GM23338 (cell line): Measurements from ENCODE around the gene DNASE1. TPM values are rescaled to one million over a fixed set of nuclear protein-coding genes. Genes with fewer than 3 reads are reported as not detected.

Source experiments
- CTCF ChIP-seq, 2 experiments: fragments of 200-600 bp in 1 of 2; sonication (generic) in 1 of 2; conservative IDR thresholded peaks; 2 replicates each; pipeline versions ENCODE4 v1.5.1 to v1.6.1; 2016 to 2017; ENCODE audit warnings: antibody characterized with exemption in 2 of 2, low read depth in 2 of 2, mild to moderate bottlenecking in 2 of 2, moderate library complexity in 1 of 2
- ETS1 ChIP-seq: IDR thresholded peaks from 2 replicates; pipeline ENCODE4 v1.6.1; 2016; ENCODE audit warnings: antibody characterized with exemption
- EZH2phosphoT487 ChIP-seq: fragments of 200-600 bp; sonication (generic); IDR thresholded peaks from one replicate; pipeline ENCODE4 v1.8.1; 2018; ENCODE audit warnings: antibody characterized with exemption; ENCODE audit not compliant: unreplicated experiment
- POLR2AphosphoS5 ChIP-seq: IDR thresholded peaks from 2 replicates; pipeline ENCODE4 v1.6.1; 2016; ENCODE audit warnings: antibody characterized with exemption, low read depth
- STAT1 ChIP-seq: IDR thresholded peaks from one replicate; pipeline ENCODE4 v1.6.1; 2016; ENCODE audit warnings: antibody characterized with exemption; ENCODE audit not compliant: unreplicated experiment
- ZNF331 ChIP-seq: fragments of 250-450 bp; sonication (Bioruptor Pico); IDR thresholded peaks from 2 replicates; pipeline ENCODE4 v1.5.0; 2020; ENCODE audit warnings: low read depth, mild to moderate bottlenecking, moderate library complexity
- ZNF462 ChIP-seq: fragments of 250-450 bp; sonication (Bioruptor Pico); IDR thresholded peaks from 2 replicates; pipeline ENCODE4 v1.5.0; 2020; ENCODE audit warnings: mild to moderate bottlenecking, moderate library complexity
- polyA plus RNA-seq: library from polyadenylated mRNA; unstranded; fragments of >200 nt; fragmentation: Nextera tagmentation; extraction: Ambion mirVana; gene quantifications from 2 replicates; pipeline ENCODE4 v1.2.1, GENCODE V29; 2016
- total RNA-seq: library from RNA; depleted of rRNA; stranded (reverse); fragments of >200 nt; shearing (Covaris generic); gene quantifications from 2 replicates; pipeline ENCODE4 v1.2.3, GENCODE V29; 2014

DNASE1 gene
- total and polyA plus RNA-seq, 2 experiments from 2014 or later: 7.9 to 23.0 TPM

- no peak for TF ChIP-seq ZNF462 (CRISPR knock-in tag)
- TF ChIP-seq EZH2phosphoT487: no peak
- no peak for TF ChIP-seq ZNF331 (CRISPR knock-in tag)
- TF ChIP-seq POLR2AphosphoS5: no peak
- no peak for TF ChIP-seq ETS1
- TF ChIP-seq STAT1: no peak
- no peak for TF ChIP-seq CTCF (conservative IDR thresholded peaks at IDR 0.05; ENCODE audit: low read depth in 2 of 2)
Observed at GRCh38 chr16:3698941-3699340, 44.5 kb downstream of the DNASE1 start (continued).
